Activated CD8-positive, alpha-beta T cell treated with anti-CD3 and anti-CD28 coated beads for 36 hours (primary cell): ENCODE measurements around the gene RALGPS2. TPM values are rescaled to one million over a fixed set of nuclear protein-coding genes. Genes with fewer than 3 reads are reported as not detected.

Source experiments
- ATAC-seq: fragments of 200-7000 bp; cut with Tn5 transposase; one replicate; pipeline ENCODE4 v1.10.0; 2021; ENCODE audit warnings: mild to moderate bottlenecking, moderate library complexity
- CTCF ChIA-PET: fragments of 350-600 bp; sonication (Branson Sonifier 250); formaldehyde crosslinking; loops from one replicate; lab custom pipeline; 2021; ENCODE audit warnings: antibody characterized with exemption; lab: Charles Lee
- POLR2A ChIA-PET: fragments of 350-600 bp; sonication (Branson Sonifier 250); formaldehyde crosslinking; loops from one replicate; lab custom pipeline; 2021; ENCODE audit warnings: antibody characterized with exemption; lab: Charles Lee
- DNase-seq: peaks from one replicate; pipeline ENCODE4 v3.0.0-alpha.2; 2020
- H3K27ac Mint-ChIP-seq: one replicate; pipeline ENCODE4 v1.8.0; 2021; ENCODE audit warnings: mild to moderate bottlenecking, mixed read lengths
- H3K27me3 Mint-ChIP-seq: one replicate; pipeline ENCODE4 v1.8.0; 2021; ENCODE audit warnings: mixed read lengths
- H3K36me3 Mint-ChIP-seq: one replicate; pipeline ENCODE4 v1.8.0; 2021; ENCODE audit warnings: low read depth, mixed read lengths
- H3K4me1 Mint-ChIP-seq: one replicate; pipeline ENCODE4 v1.8.0; 2021; ENCODE audit warnings: low read depth, mixed read lengths
- H3K4me3 Mint-ChIP-seq: one replicate; pipeline ENCODE4 v1.8.0; 2021; ENCODE audit warnings: mild to moderate bottlenecking, moderate library complexity, mixed read lengths
- H3K9me3 Mint-ChIP-seq: one replicate; pipeline ENCODE4 v1.8.0; 2021; ENCODE audit warnings: mixed read lengths
- CTCF ChIP-seq: fragments of 200-600 bp; IDR thresholded peaks from one replicate; pipeline ENCODE4 v1.8.0; 2022; ENCODE audit warnings: antibody characterized with exemption, mild to moderate bottlenecking
- intact Hi-C: fragments of 100-400 bp; cut with micrococcal nuclease; formaldehyde crosslinking; loops from one replicate; pipeline ENCODE4 v1.10.0; 2022
- total RNA-seq, 2 experiments: library from RNA; stranded (reverse); gene quantifications; one replicate each; pipeline ENCODE4 v1.2.3, GENCODE V29; 2021

Gene RALGPS2
- total RNA-seq, 2 experiments from 2014 or later: 2.8 to 4.8 TPM

- intact Hi-C loops: no loop called here
- Mint-ChIP-seq H3K27me3 (no peaks in the 10 kb centered on the region), H3K36me3 (peaks cover 8% of the 10 kb centered on the region), H3K27ac (no peak overlapping the region), H3K4me1 (peaks cover 8% of the 10 kb centered on the region), H3K9me3 (no peaks in the 10 kb centered on the region), H3K4me3 (no peak overlapping the region)
- ChIA-PET CTCF (interaction anchor here (2.2 kb wide), 1 partner anchor 184 kb away, joined by 6 read pairs; no protein-coding TSS in a partner anchor), POLR2A (no interaction called here)
- DNase-seq (no peak), ATAC-seq (no peak)
- no peak for TF ChIP-seq CTCF
Measured at GRCh38 chr1:178818416-178818815, 93.4 kb downstream of the RALGPS2 start.

- Mint-ChIP-seq H3K36me3 (peaks cover 14% of the 10 kb centered on the region), H3K4me1 (peaks cover 10% of the 10 kb centered on the region), H3K27me3 (no peaks in the 10 kb centered on the region), H3K9me3 (no peaks in the 10 kb centered on the region), H3K27ac (no peak overlapping the region), H3K4me3 (no peak overlapping the region)
- no peak for DNase-seq
- no peak for TF ChIP-seq CTCF
- CTCF ChIA-PET: interaction anchor here (2.2 kb wide), 1 partner anchor 183 kb away, joined by 6 read pairs; no protein-coding TSS in a partner anchor
- intact Hi-C loops: no loop called here
- no peak for ATAC-seq
- POLR2A ChIA-PET: no interaction called here
Measured at GRCh38 chr1:178819123-178819522, 94.1 kb downstream of the RALGPS2 start.

- no peak overlapping the region for H3K4me3 Mint-ChIP-seq
- POLR2A ChIA-PET: no interaction called here
Measured at GRCh38 chr1:178821134-178821866, 96.3 kb downstream of the RALGPS2 start.

GRCh38 chr1:178825167-178825566 lies 100.1 kb downstream of the RALGPS2 start:
- no peak overlapping the region for H3K4me3 Mint-ChIP-seq
- ChIA-PET POLR2A (no interaction called here), CTCF (interaction anchor here (0.9 kb wide), 1 partner anchor 9 kb away, joined by 4 read pairs; no protein-coding TSS in a partner anchor)
- peaks cover 10% of the 10 kb centered on the region for H3K36me3 Mint-ChIP-seq
- no peak for TF ChIP-seq CTCF
- peaks cover 19% of the 10 kb centered on the region for H3K4me1 Mint-ChIP-seq
- DNase-seq (no peak), ATAC-seq (no peak)
- H3K9me3 Mint-ChIP-seq: no peaks in the 10 kb centered on the region
- intact Hi-C loops: no loop called here
- no peaks in the 10 kb centered on the region for H3K27me3 Mint-ChIP-seq
- H3K27ac Mint-ChIP-seq: no peak overlapping the region

More at GRCh38 chr1:178821134-178821866, 96.3 kb downstream of the RALGPS2 start:
- no peaks in the 10 kb centered on the region for H3K27me3 Mint-ChIP-seq
- CTCF ChIA-PET: no interaction called here
- H3K27ac Mint-ChIP-seq: peak overlapping the region; percentile 1
- no peak for TF ChIP-seq CTCF
- DNase-seq (peak; percentile 9), ATAC-seq (peak; percentile 78)
- H3K9me3 Mint-ChIP-seq: no peaks in the 10 kb centered on the region
- H3K4me1 Mint-ChIP-seq: peaks cover 19% of the 10 kb centered on the region
- peaks cover 10% of the 10 kb centered on the region for H3K36me3 Mint-ChIP-seq
- intact Hi-C loops: no loop called here

- DNase-seq (no peak), ATAC-seq (no peak)
- no peaks in the 10 kb centered on the region for H3K36me3 Mint-ChIP-seq
- TF ChIP-seq CTCF: no peak
- no peaks in the 10 kb centered on the region for H3K4me1 Mint-ChIP-seq
- H3K27me3 Mint-ChIP-seq: no peaks in the 10 kb centered on the region
- POLR2A ChIA-PET: no interaction called here
- no peak overlapping the region for H3K27ac Mint-ChIP-seq
- H3K9me3 Mint-ChIP-seq: no peaks in the 10 kb centered on the region
- no peak overlapping the region for H3K4me3 Mint-ChIP-seq
- CTCF ChIA-PET: no interaction called here
- intact Hi-C loops: no loop called here
Measured at GRCh38 chr1:178844436-178844835, 119.4 kb downstream of the RALGPS2 start.
